SU-DHL-6 (cell line): ENCODE measurements around the gene ACTN1.

ENCODE experiments used
- CTCF ChIP-seq: fragments of 200-600 bp; sonication (generic); IDR thresholded peaks from one replicate; pipeline ENCODE4 v1.5.1; 2017; ENCODE audit warnings: antibody characterized with exemption, mild to moderate bottlenecking, low read length, moderate library complexity; ENCODE audit not compliant: insufficient read depth, poor library complexity, severe bottlenecking
- EZH2phosphoT487 ChIP-seq: fragments of 200-600 bp; sonication (generic), shearing (Covaris generic); conservative IDR thresholded peaks from 2 replicates; pipeline ENCODE4 v1.6.1; 2018; ENCODE audit warnings: mild to moderate bottlenecking, antibody characterized with exemption, low read length, moderate library complexity, mixed read lengths

GRCh38 chr14:68902357-68902756, 76.7 kb downstream of the ACTN1 start:
- no peak for TF ChIP-seq CTCF
- TF ChIP-seq EZH2phosphoT487: no peak
